Activated naive CD4-positive, alpha-beta T cell treated with anti-CD3 and anti-CD28 coated beads, Interleukin-2, amount 10 ng/mL, durations not matched to agents 7 days and 5 days (primary cell): Measurements from ENCODE around the gene GAB2.

Experiments used
- CTCF ChIA-PET: fragments of 350-600 bp; sonication (Branson Sonifier 250); formaldehyde crosslinking; loops from one replicate; lab custom pipeline; 2021; ENCODE audit warnings: antibody characterized with exemption; lab: Charles Lee
- DNase-seq: peaks from one replicate; pipeline ENCODE4 v3.0.0-alpha.2; 2020
- H3K27ac Mint-ChIP-seq: one replicate; pipeline ENCODE4 v1.8.0; 2021; ENCODE audit warnings: mild to moderate bottlenecking, moderate library complexity, mixed read lengths
- H3K27me3 Mint-ChIP-seq: one replicate; pipeline ENCODE4 v1.8.0; 2021; ENCODE audit warnings: mild to moderate bottlenecking, mixed read lengths
- H3K36me3 Mint-ChIP-seq: one replicate; pipeline ENCODE4 v1.8.0; 2021; ENCODE audit warnings: mixed read lengths
- H3K4me1 Mint-ChIP-seq: one replicate; pipeline ENCODE4 v1.8.0; 2021; ENCODE audit warnings: mixed read lengths
- H3K4me3 Mint-ChIP-seq: one replicate; pipeline ENCODE4 v1.8.0; 2021; ENCODE audit warnings: mild to moderate bottlenecking, moderate library complexity, mixed read lengths
- H3K9me3 Mint-ChIP-seq: one replicate; pipeline ENCODE4 v1.8.0; 2021; ENCODE audit warnings: mixed read lengths

The GAB2 gene

GRCh38 chr11:78203184-78203583, 214.4 kb downstream of the GAB2 start:
- Mint-ChIP-seq H3K27ac (peak overlapping the region; percentile 97), H3K9me3 (no peaks in the 10 kb centered on the region), H3K4me1 (peaks cover 49% of the 10 kb centered on the region), H3K4me3 (peak overlapping the region; percentile 74), H3K27me3 (no peaks in the 10 kb centered on the region), H3K36me3 (peaks cover 42% of the 10 kb centered on the region)
- CTCF ChIA-PET = interaction anchor here (0.8 to 1.5 kb wide), 5 partner anchors 13 to 81 kb away, joined by 3 to 4 read pairs (median 3); no protein-coding TSS in a partner anchor
- DNase-seq = peak; percentile 66

GRCh38 chr11:78202733-78203167, 214.9 kb downstream of the GAB2 start:
- Mint-ChIP-seq H3K4me1 (peaks cover 49% of the 10 kb centered on the region), H3K27me3 (no peaks in the 10 kb centered on the region), H3K4me3 (peak overlapping the region; percentile 74), H3K9me3 (no peaks in the 10 kb centered on the region), H3K27ac (peak overlapping the region; percentile 97), H3K36me3 (peaks cover 37% of the 10 kb centered on the region)
- CTCF ChIA-PET = interaction anchor here (0.8 to 1.5 kb wide), 5 partner anchors 13 to 81 kb away, joined by 3 to 4 read pairs (median 3); no protein-coding TSS in a partner anchor
- DNase-seq = peak; percentile 79

- H3K4me1 Mint-ChIP-seq = peaks cover 45% of the 10 kb centered on the region
- peaks cover 32% of the 10 kb centered on the region for H3K36me3 Mint-ChIP-seq
- peak overlapping the region; percentile 16 for H3K4me3 Mint-ChIP-seq
- H3K9me3 Mint-ChIP-seq = no peaks in the 10 kb centered on the region
- DNase-seq = no peak
- CTCF ChIA-PET = interaction anchor here (1.2 to 1.4 kb wide), 2 partner anchors 25 to 220 kb away, joined by 3 to 4 read pairs; no protein-coding TSS in a partner anchor
- H3K27ac Mint-ChIP-seq = peak overlapping the region; percentile 97
- H3K27me3 Mint-ChIP-seq = no peaks in the 10 kb centered on the region
These were observed 216.4 kb downstream of the GAB2 start for GRCh38 chr11:78201096-78201818.

- DNase-seq = no peak
- Mint-ChIP-seq H3K27ac (no peak overlapping the region), H3K9me3 (no peaks in the 10 kb centered on the region), H3K4me3 (no peak overlapping the region), H3K27me3 (no peaks in the 10 kb centered on the region), H3K36me3 (peaks cover 33% of the 10 kb centered on the region), H3K4me1 (peaks cover 45% of the 10 kb centered on the region)
- CTCF ChIA-PET = interaction anchor here (1.2 kb wide), 1 partner anchor 26 kb away, joined by 3 read pairs; no protein-coding TSS in a partner anchor
These were observed 217.1 kb downstream of the GAB2 start for GRCh38 chr11:78200553-78200952.

- no peak for DNase-seq
- Mint-ChIP-seq H3K4me1 (peaks cover 43% of the 10 kb centered on the region), H3K4me3 (no peak overlapping the region), H3K9me3 (no peaks in the 10 kb centered on the region), H3K27me3 (no peaks in the 10 kb centered on the region), H3K27ac (no peak overlapping the region), H3K36me3 (peaks cover 33% of the 10 kb centered on the region)
- CTCF ChIA-PET = interaction anchor here (1.2 kb wide), 1 partner anchor 26 kb away, joined by 3 read pairs; no protein-coding TSS in a partner anchor
These were observed 217.6 kb downstream of the GAB2 start for GRCh38 chr11:78200061-78200460.

- H3K27ac Mint-ChIP-seq = peak overlapping the region; percentile 26
- CTCF ChIA-PET = interaction anchor here (1.2 kb wide), 1 partner anchor 26 kb away, joined by 3 read pairs; no protein-coding TSS in a partner anchor
These were observed 218.0 kb downstream of the GAB2 start for GRCh38 chr11:78199653-78200015.

GRCh38 chr11:78199015-78199652, 218.5 kb downstream of the GAB2 start:
- Mint-ChIP-seq H3K27me3 (no peaks in the 10 kb centered on the region), H3K27ac (peak overlapping the region; percentile 30), H3K4me3 (no peak overlapping the region), H3K36me3 (peaks cover 33% of the 10 kb centered on the region), H3K4me1 (peaks cover 39% of the 10 kb centered on the region), H3K9me3 (no peaks in the 10 kb centered on the region)
- CTCF ChIA-PET = no interaction called here
- DNase-seq = no peak

More at GRCh38 chr11:78199653-78200015, 218.0 kb downstream of the GAB2 start:
- no peaks in the 10 kb centered on the region for H3K9me3 Mint-ChIP-seq
- no peaks in the 10 kb centered on the region for H3K27me3 Mint-ChIP-seq
- H3K4me1 Mint-ChIP-seq = peaks cover 41% of the 10 kb centered on the region
- H3K4me3 Mint-ChIP-seq = no peak overlapping the region
- peaks cover 34% of the 10 kb centered on the region for H3K36me3 Mint-ChIP-seq
- DNase-seq = no peak

GRCh38 chr11:78197816-78198215, 219.8 kb downstream of the GAB2 start:
- Mint-ChIP-seq H3K27me3 (no peaks in the 10 kb centered on the region), H3K36me3 (peaks cover 39% of the 10 kb centered on the region), H3K9me3 (no peaks in the 10 kb centered on the region), H3K27ac (no peak overlapping the region), H3K4me1 (peaks cover 38% of the 10 kb centered on the region), H3K4me3 (no peak overlapping the region)
- DNase-seq = no peak
- CTCF ChIA-PET = no interaction called here

- H3K27me3 Mint-ChIP-seq = no peaks in the 10 kb centered on the region
- CTCF ChIA-PET = no interaction called here
- H3K4me1 Mint-ChIP-seq = peaks cover 34% of the 10 kb centered on the region
- no peak overlapping the region for H3K4me3 Mint-ChIP-seq
- no peaks in the 10 kb centered on the region for H3K9me3 Mint-ChIP-seq
- peaks cover 32% of the 10 kb centered on the region for H3K36me3 Mint-ChIP-seq
- DNase-seq = no peak
- no peak overlapping the region for H3K27ac Mint-ChIP-seq
These were observed 220.9 kb downstream of the GAB2 start for GRCh38 chr11:78196661-78197091.

- no peak for DNase-seq
- Mint-ChIP-seq H3K9me3 (no peaks in the 10 kb centered on the region), H3K4me1 (peaks cover 33% of the 10 kb centered on the region), H3K27ac (no peak overlapping the region), H3K27me3 (no peaks in the 10 kb centered on the region), H3K36me3 (peaks cover 26% of the 10 kb centered on the region), H3K4me3 (no peak overlapping the region)
- CTCF ChIA-PET = interaction anchor here (2.2 kb wide), 1 partner anchor 368 kb away, joined by 5 read pairs; no protein-coding TSS in a partner anchor
These were observed 221.6 kb downstream of the GAB2 start for GRCh38 chr11:78195917-78196560.

- Mint-ChIP-seq H3K27ac (no peak overlapping the region), H3K9me3 (no peaks in the 10 kb centered on the region), H3K4me1 (peaks cover 44% of the 10 kb centered on the region), H3K36me3 (peaks cover 29% of the 10 kb centered on the region), H3K27me3 (no peaks in the 10 kb centered on the region), H3K4me3 (no peak overlapping the region)
- CTCF ChIA-PET = interaction anchor here (1.0 to 2.2 kb wide), 3 partner anchors 15 to 370 kb away, joined by 3 to 5 read pairs (median 3); no protein-coding TSS in a partner anchor
- DNase-seq = no peak
These were observed 223.1 kb downstream of the GAB2 start for GRCh38 chr11:78194490-78194889.

- Mint-ChIP-seq H3K27ac (no peak overlapping the region), H3K36me3 (peaks cover 29% of the 10 kb centered on the region), H3K4me3 (no peak overlapping the region), H3K4me1 (peaks cover 47% of the 10 kb centered on the region), H3K9me3 (no peaks in the 10 kb centered on the region), H3K27me3 (no peaks in the 10 kb centered on the region)
- CTCF ChIA-PET = interaction anchor here (0.9 to 2.2 kb wide), 4 partner anchors 15 to 371 kb away, joined by 3 to 5 read pairs (median 3); no protein-coding TSS in a partner anchor
- DNase-seq = no peak
These were observed 223.8 kb downstream of the GAB2 start for GRCh38 chr11:78193806-78194205.

GRCh38 chr11:78192911-78193351, 224.7 kb downstream of the GAB2 start:
- Mint-ChIP-seq H3K9me3 (no peaks in the 10 kb centered on the region), H3K27ac (no peak overlapping the region), H3K4me3 (no peak overlapping the region), H3K36me3 (peaks cover 23% of the 10 kb centered on the region), H3K4me1 (peaks cover 47% of the 10 kb centered on the region), H3K27me3 (no peaks in the 10 kb centered on the region)
- no peak for DNase-seq
- CTCF ChIA-PET = interaction anchor here (0.7 to 0.9 kb wide), 2 partner anchors 35 kb away, joined by 3 read pairs; no protein-coding TSS in a partner anchor
